ENCODE results near the gene CD47.

DNA sequence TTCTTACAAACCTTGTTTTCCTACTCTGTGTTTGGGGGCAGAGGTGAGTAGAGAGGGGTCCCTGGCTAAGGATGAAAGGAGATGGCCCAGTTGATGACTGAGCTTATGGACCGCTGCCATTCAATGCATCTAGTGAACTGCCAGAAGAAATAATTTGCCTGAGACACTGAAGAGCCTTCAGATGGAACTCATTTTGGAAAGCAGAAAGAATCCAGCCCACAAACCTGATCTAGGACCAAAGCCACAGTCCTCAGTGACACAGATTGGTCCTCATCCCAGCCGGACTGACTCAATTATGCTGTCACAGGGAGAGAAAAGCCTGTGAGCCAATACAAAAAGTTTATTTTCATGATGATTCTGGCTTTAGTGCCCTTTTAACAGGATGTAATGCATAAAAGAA lies 82.7 kb downstream of the CD47 start:
- TF ChIP-seq, protein P1, sequence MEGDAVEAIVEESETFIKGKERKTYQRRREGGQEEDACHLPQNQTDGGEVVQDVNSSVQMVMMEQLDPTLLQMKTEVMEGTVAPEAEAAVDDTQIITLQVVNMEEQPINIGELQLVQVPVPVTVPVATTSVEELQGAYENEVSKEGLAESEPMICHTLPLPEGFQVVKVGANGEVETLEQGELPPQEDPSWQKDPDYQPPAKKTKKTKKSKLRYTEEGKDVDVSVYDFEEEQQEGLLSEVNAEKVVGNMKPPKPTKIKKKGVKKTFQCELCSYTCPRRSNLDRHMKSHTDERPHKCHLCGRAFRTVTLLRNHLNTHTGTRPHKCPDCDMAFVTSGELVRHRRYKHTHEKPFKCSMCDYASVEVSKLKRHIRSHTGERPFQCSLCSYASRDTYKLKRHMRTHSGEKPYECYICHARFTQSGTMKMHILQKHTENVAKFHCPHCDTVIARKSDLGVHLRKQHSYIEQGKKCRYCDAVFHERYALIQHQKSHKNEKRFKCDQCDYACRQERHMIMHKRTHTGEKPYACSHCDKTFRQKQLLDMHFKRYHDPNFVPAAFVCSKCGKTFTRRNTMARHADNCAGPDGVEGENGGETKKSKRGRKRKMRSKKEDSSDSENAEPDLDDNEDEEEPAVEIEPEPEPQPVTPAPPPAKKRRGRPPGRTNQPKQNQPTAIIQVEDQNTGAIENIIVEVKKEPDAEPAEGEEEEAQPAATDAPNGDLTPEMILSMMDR (IDR thresholded peaks at IDR 0.05; ENCODE audit: poor library complexity), result no peak
- TF ChIP-seq EZH2phosphoT487 (IDR thresholded peaks at IDR 0.05; ENCODE audit: low read depth, severe bottlenecking, unreplicated experiment), result no peak
